Ovary (tissue), 9 donors: Measurements from ENCODE around the gene DERA. TPM values are rescaled to one million over a fixed set of nuclear protein-coding genes. Genes with fewer than 3 reads are reported as not detected.

Experiments
- DNase-seq, 5 donors: peaks; one replicate each; pipeline ENCODE4 v3.0.0-alpha.2; 2019 to 2020
- H3K27ac ChIP-seq, 2 donors: fragments of 200-600 bp; one replicate each; pipeline versions ENCODE4 v1.5.1 to v1.8.0; 2019 to 2022
- H3K27me3 ChIP-seq: fragments of 200-600 bp; one replicate; pipeline ENCODE4 v1.8.0; 2022
- H3K36me3 ChIP-seq: fragments of 200-600 bp; sonication (generic); one replicate; pipeline ENCODE4 v1.5.1; 2019
- H3K4me1 ChIP-seq: one replicate; pipeline ENCODE4 v1.8.1; 2013; ENCODE audit warnings: mild to moderate bottlenecking, moderate library complexity; ENCODE audit not compliant: insufficient read depth
- H3K4me3 ChIP-seq: fragments of 200-600 bp; sonication (generic); one replicate; pipeline ENCODE4 v1.5.1; 2017
- H3K9me3 ChIP-seq, 2 donors: fragments of 200-600 bp in 1 of 2; sonication (generic) in 1 of 2; one replicate each; pipeline versions ENCODE4 v1.5.1 to v1.8.1; 2013 to 2019; ENCODE audit warnings: mild to moderate bottlenecking in 1 of 2, moderate library complexity in 1 of 2
- EP300 ChIP-seq: sonication (generic); formaldehyde crosslinking; IDR thresholded peaks from one replicate; pipeline ENCODE4 v1.6.1; 2017; ENCODE audit warnings: antibody characterized with exemption
- POLR2A ChIP-seq: fragments of 450-650 bp; IDR thresholded peaks from one replicate; pipeline ENCODE4 v1.6.1; 2017; ENCODE audit warnings: antibody characterized with exemption, mild to moderate bottlenecking, moderate library complexity
- whole genome bisulfite sequencing, 3 donors: extraction: QIAGEN DNeasy Blood & Tissue Kit in 1 of 3; methylation state at CpG; one replicate each; pipeline versions ENCODE4 v1.1.5 to v1.1.7; 2013 to 2017; 5-methylcytosine and 5-hydroxymethylcytosine counted together
- intact Hi-C, 4 donors: fragments of 100-400 bp; cut with DNase I; formaldehyde crosslinking; loops; one replicate each; pipeline versions ENCODE4 v1.11.0 to v1.15.1; 2022 to 2023
- polyA plus RNA-seq, 2 donors: library from polyadenylated mRNA; stranded (reverse); fragments of 200-250 nt in 1 of 2; fragments of 350-450 nt in 1 of 2; fragmentation: Illumina TruSeq in 1 of 2; extraction: RNeasy Lipid Tissue Mini Kit (QIAGEN cat#74804) in 1 of 2; gene quantifications; one replicate each; pipeline ENCODE4 v1.2.3, GENCODE V29; 2013 to 2014
- total RNA-seq, 7 donors: library from RNA; depleted of rRNA in 2 of 7; stranded (reverse); fragments of >200 nt in 2 of 7; fragmentation: NEBNext Ultra II Directional in 3 of 7; extraction: Animal tissue kit (Norgen Biotek cat#: 25700) in 3 of 7; gene quantifications; one replicate each; pipeline versions ENCODE4 v1.1.0 to v1.2.4, GENCODE V29; 2016 to 2023
- TF ChIP-seq, protein P1 (sequence below), 3 donors: fragments of 450-650 bp in 2 of 3; fragments of 200-600 bp in 1 of 3; IDR thresholded peaks; one replicate each; pipeline versions ENCODE4 v1.5.1 to v1.8.0; 2016 to 2022; ENCODE audit warnings: antibody characterized with exemption in 3 of 3, mild to moderate bottlenecking in 1 of 3
- donor health status: DM: no; HTN: no; CAD: no; lungs with moderate emphysema.
- donor health status: DM: no; HTN: no; CAD: no.
- donor health status: Bipolar disorder and iron deficiency.
- donor health status: DM: yes; HTN: yes; CAD: no.
- donor health status: DM: no; HTN: no; CAD: no.
- donor health status: DM: yes; HTN: yes; CAD: no.

Gene DERA
- total and polyA plus RNA-seq, 9 donors: 8.1 to 27.7 (median 12.0) TPM

DNA sequence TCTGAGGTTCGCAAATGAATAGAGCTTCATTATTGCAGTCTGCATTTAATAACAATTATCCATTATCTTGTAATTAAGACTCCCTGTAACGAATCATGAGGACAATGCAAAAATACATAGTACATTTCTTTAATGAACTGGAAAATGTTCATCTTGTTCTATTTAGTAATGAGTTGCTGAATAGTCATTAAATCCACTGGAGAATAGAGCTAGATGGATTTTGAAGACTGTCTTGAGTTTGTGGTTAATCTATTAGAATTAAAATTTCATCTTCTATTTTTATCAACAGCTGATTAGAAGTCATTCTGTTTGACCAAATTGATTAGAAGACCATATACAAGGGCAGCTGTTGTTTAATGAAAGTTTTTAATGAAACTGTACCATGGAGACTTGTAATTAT lies 107.2 kb downstream of the DERA start:
- H3K4me3 ChIP-seq: no peak overlapping the region
- H3K36me3 ChIP-seq: no peaks in the 10 kb centered on the region
- no peaks in the 10 kb centered on the region for H3K4me1 ChIP-seq
- peaks cover 0 to 6% of the 10 kb centered on the region in 2 donors for H3K9me3 ChIP-seq
- intact Hi-C loops: no loop called here
- H3K27ac ChIP-seq: no peak overlapping the region
- DNase-seq: no peak
- 94 to 98% (median 98%) methylated on average over 2 of the region's 2 CpGs for WGBS, 3 donors
- TF ChIP-seq, protein P1, sequence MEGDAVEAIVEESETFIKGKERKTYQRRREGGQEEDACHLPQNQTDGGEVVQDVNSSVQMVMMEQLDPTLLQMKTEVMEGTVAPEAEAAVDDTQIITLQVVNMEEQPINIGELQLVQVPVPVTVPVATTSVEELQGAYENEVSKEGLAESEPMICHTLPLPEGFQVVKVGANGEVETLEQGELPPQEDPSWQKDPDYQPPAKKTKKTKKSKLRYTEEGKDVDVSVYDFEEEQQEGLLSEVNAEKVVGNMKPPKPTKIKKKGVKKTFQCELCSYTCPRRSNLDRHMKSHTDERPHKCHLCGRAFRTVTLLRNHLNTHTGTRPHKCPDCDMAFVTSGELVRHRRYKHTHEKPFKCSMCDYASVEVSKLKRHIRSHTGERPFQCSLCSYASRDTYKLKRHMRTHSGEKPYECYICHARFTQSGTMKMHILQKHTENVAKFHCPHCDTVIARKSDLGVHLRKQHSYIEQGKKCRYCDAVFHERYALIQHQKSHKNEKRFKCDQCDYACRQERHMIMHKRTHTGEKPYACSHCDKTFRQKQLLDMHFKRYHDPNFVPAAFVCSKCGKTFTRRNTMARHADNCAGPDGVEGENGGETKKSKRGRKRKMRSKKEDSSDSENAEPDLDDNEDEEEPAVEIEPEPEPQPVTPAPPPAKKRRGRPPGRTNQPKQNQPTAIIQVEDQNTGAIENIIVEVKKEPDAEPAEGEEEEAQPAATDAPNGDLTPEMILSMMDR (IDR thresholded peaks at IDR 0.05): no peak
- H3K27me3 ChIP-seq: no peaks in the 10 kb centered on the region

DNA sequence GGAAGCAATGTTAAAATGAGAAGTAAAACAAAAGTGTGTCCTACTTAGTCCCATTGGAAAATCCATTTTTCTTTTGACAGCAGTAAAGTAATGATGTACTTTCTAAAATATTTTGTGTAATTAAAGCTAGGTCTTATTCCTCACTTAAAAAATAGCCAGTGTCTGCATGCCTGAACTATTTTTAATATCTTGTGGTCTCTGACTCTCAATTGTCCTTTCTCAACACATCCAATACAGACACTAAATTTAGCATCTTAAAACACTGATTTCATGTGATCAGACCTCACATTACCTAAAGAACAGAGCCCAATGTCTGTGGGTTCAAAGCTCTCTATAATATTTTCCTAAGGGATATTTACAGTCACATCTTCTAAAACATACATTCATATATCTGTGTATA lies 108.0 kb downstream of the DERA start:
- no peak overlapping the region for H3K4me3 ChIP-seq
- H3K36me3 ChIP-seq: no peaks in the 10 kb centered on the region
- DNase-seq: no peak
- no peak for TF ChIP-seq EP300
- no peak for TF ChIP-seq POLR2A
- TF ChIP-seq, protein P1 (IDR thresholded peaks at IDR 0.05): no peak
- peaks cover 0 to 6% of the 10 kb centered on the region in 2 donors for H3K9me3 ChIP-seq
- intact Hi-C loops: no loop called here
- no peaks in the 10 kb centered on the region for H3K4me1 ChIP-seq
- no peak overlapping the region for H3K27ac ChIP-seq
- no peaks in the 10 kb centered on the region for H3K27me3 ChIP-seq

DNA sequence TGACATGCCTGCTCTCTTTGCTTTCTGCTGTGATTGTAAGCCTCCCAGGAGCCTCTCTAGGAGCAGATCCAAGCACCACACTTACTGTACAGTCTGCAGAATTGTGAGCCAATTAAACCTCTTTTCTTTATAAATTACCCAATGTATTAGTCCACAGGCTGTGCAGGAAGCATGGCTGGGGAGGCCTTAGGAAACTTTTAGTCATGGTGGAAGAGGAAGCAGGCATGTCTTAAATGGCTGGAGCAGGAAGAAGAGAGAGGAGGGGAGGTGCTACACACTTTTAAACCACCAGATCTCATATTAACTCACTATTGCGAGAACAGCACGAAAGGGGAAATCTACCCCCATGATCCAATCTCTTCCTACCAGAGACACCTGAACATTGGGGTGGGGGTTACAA lies 108.9 kb downstream of the DERA start:
- Histone ChIP-seq H3K4me3 (no peak overlapping the region), H3K27ac (no peak overlapping the region), H3K27me3 (no peaks in the 10 kb centered on the region), H3K36me3 (no peaks in the 10 kb centered on the region), H3K9me3 (no peaks in the 10 kb centered on the region), H3K4me1 (no peaks in the 10 kb centered on the region)
- intact Hi-C loops: no loop called here
- WGBS, 3 donors: 95 to 99% (median 98%) methylated on average over 2 of the region's 2 CpGs
- TF ChIP-seq, protein P1 (IDR thresholded peaks at IDR 0.05): no peak
- TF ChIP-seq EP300: no peak
- DNase-seq: no peak

DNA sequence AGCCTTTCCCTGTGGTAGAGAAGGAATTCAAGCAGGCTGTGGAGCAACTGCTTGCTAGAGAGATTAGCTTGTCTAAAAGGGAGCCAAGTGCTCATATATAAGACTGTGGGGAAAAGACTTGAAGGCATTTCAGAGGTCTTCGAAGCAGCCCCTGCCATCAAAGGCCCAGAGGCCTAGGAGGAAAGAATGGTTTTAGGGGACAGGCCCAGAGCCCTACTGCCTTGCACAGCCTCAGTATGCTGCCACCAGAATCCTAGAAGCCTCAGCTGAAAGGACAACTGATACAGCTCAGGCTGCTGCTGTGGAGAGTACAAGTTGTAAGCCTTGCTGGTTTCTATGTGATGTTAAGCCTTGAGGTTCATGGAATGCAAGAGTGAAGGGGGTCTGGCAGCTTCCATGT lies 109.9 kb downstream of the DERA start:
- H3K4me3 ChIP-seq: no peak overlapping the region
- no peaks in the 10 kb centered on the region for H3K27me3 ChIP-seq
- no peak for DNase-seq
- no peak overlapping the region for H3K27ac ChIP-seq
- WGBS, 3 donors: 94 to 100% (median 100%) methylated on average over 1 of the region's 1 CpG
- H3K9me3 ChIP-seq: no peaks in the 10 kb centered on the region
- TF ChIP-seq, protein P1 (IDR thresholded peaks at IDR 0.05): no peak
- no peak for TF ChIP-seq POLR2A
- no peak for TF ChIP-seq EP300
- intact Hi-C loops: no loop called here
- no peaks in the 10 kb centered on the region for H3K4me1 ChIP-seq
- no peaks in the 10 kb centered on the region for H3K36me3 ChIP-seq

DNA sequence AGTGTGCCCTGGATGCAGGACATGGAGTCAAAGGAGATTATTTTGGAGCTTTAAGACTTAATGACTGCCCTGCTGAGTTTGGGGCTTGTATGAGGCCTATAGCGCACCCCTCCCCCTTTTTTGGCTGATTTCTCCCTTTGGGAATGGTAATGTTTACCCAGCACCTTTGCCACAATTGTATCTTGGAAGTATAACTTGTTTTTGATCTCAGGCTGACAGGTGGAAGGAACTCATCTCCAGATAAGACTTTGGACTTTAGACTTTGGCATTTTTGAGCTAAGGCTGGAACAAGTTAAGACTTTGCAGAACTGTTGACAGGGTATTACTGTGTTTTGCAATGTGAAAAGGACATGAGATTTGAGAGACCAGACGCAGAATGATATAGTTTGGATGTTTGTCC lies 110.5 kb downstream of the DERA start:
- Histone ChIP-seq H3K4me1 (no peaks in the 10 kb centered on the region), H3K4me3 (no peak overlapping the region), H3K27me3 (no peaks in the 10 kb centered on the region), H3K36me3 (no peaks in the 10 kb centered on the region), H3K9me3 (no peaks in the 10 kb centered on the region), H3K27ac (no peak overlapping the region)
- DNase-seq: no peak
- TF ChIP-seq EP300 (no peak), POLR2A (no peak)
- TF ChIP-seq, protein P1 (IDR thresholded peaks at IDR 0.05): no peak
- intact Hi-C loops: no loop called here
- 93 to 100% (median 97%) methylated on average over 2 of the region's 2 CpGs for whole genome bisulfite sequencing, 3 donors
